ENCODE measurements around the gene POLR2H. TPM values are rescaled to one million over a fixed set of nuclear protein-coding genes. Genes with fewer than 3 reads are reported as not detected.

POLR2H gene
- total RNA-seq, result 75.5 and 110 TPM in 2 replicates

GRCh38 chr3:184361532-184361931 is at the start of gene POLR2H, which contains the start of gene CLCN2:
Gene POLR2H (plus strand): TSS chr3:184361710. CDS start chr3:184363493, 1,783 bp downstream.
Gene CLCN2 (minus strand): TSS chr3:184361605. CDS start chr3:184361479, 126 bp downstream.

GRCh38 chr3:184314363-184314699 is 47.2 kb upstream of the POLR2H start, which contains the start of gene EIF4G1:
Gene EIF4G1 (plus strand): TSS chr3:184314606. CDS start chr3:184315797, 1,191 bp downstream.

GRCh38 chr3:184337399-184337714 is 24.2 kb upstream of the POLR2H start, which contains the start of gene FAM131A:
Gene FAM131A (plus strand): TSS chr3:184337600. CDS start chr3:184337631, 31 bp downstream.

GRCh38 chr3:184377882-184378445 is 16.5 kb downstream of the POLR2H start, which contains the start of gene THPO:
Gene THPO (minus strand): TSS chr3:184378207. CDS start chr3:184376259, 1,948 bp downstream.

GRCh38 chr3:184379358-184380184 is 18.1 kb downstream of the POLR2H start, which contains the start of gene CHRD:
Gene CHRD (plus strand): TSS chr3:184380054. CDS start chr3:184380319, 265 bp downstream.

Other genes starting within 250 kb of the POLR2H start
- gene EIF2B5, start 226.4 kb upstream of the POLR2H start, total RNA-seq, result 30.0 and 30.5 TPM in 2 replicates
- 34.3 and 63.8 TPM in 2 replicates for gene DVL3, start 206.3 kb upstream of the POLR2H start, total RNA-seq
- gene AP2M1, start 186.9 kb upstream of the POLR2H start, total RNA-seq, result 351 and 478 TPM in 2 replicates
- gene ABCF3, start 175.5 kb upstream of the POLR2H start, total RNA-seq, result 41.2 and 43.2 TPM in 2 replicates
- gene VWA5B2, start 132.1 kb upstream of the POLR2H start, total RNA-seq, result not detected in 2 replicates
- gene ALG3, start 112.7 kb upstream of the POLR2H start, total RNA-seq, result 66.1 and 94.1 TPM in 2 replicates
- gene EEF1AKMT4, start 112.0 kb upstream of the POLR2H start, total RNA-seq, result 5.7 and 8.1 TPM in 2 replicates
- 0.39 TPM in 1 of 2 replicates, not detected in the other for gene CAMK2N2, start 100.2 kb upstream of the POLR2H start, total RNA-seq
- not detected in 2 replicates for gene ECE2, start 85.7 kb upstream of the POLR2H start, total RNA-seq
- gene PSMD2, start 62.5 kb upstream of the POLR2H start, total RNA-seq, result 189 and 548 TPM in 2 replicates
- 242 and 310 TPM in 2 replicates for gene EIF4G1, start 47.1 kb upstream of the POLR2H start, total RNA-seq
- gene FAM131A, start 24.1 kb upstream of the POLR2H start, total RNA-seq, result 17.3 and 35.3 TPM in 2 replicates
- gene CLCN2, start 105 bp upstream of the POLR2H start, total RNA-seq, result 1.7 and 6.5 TPM in 2 replicates
- 0.39 and 0.56 TPM in 2 replicates for gene THPO, start 16.5 kb downstream of the POLR2H start, total RNA-seq
- gene CHRD, start 18.3 kb downstream of the POLR2H start, total RNA-seq, result 0.52 and 18.3 TPM in 2 replicates
- gene EPHB3, start 200.1 kb downstream of the POLR2H start, total RNA-seq, result 0.39 and 7.7 TPM in 2 replicates

Measured in epithelial cell of alveolus of lung (primary cell).